ENCODE measurements around the gene TCF15. TPM values are rescaled to one million over a fixed set of nuclear protein-coding genes. Genes with fewer than 3 reads are reported as not detected.

TCF15 gene
- total and polyA plus RNA-seq, 2 of the 13 experiments (the other 11 are each of a cell fraction or from before 2014, with no cell fraction given): not detected

- TF ChIP-seq ZFYVE20 (CRISPR knock-in tag; IDR thresholded peaks at IDR 0.05; ENCODE audit: borderline replicate concordance, low read depth) (no peak), WIZ (CRISPR knock-in tag; IDR thresholded peaks at IDR 0.05) (no peak), ZBTB40 (IDR thresholded peaks at IDR 0.05) (no peak), ZBTB40 (CRISPR knock-in tag; IDR thresholded peaks at IDR 0.05) (no peak; the same call in 1 of the 2 replicates), ZFP36L1 (CRISPR knock-in tag; IDR thresholded peaks at IDR 0.05) (no peak), ZNF670 (CRISPR knock-in tag; IDR thresholded peaks at IDR 0.05; ENCODE audit: borderline replicate concordance) (peak; percentile 17; the same call in 1 of the 2 replicates), TOPORS (CRISPR knock-in tag; IDR thresholded peaks at IDR 0.05) (no peak), PAWR (CRISPR knock-in tag; IDR thresholded peaks at IDR 0.05; ENCODE audit: borderline replicate concordance) (no peak), ZNF773 (CRISPR knock-in tag; IDR thresholded peaks at IDR 0.05; ENCODE audit: borderline replicate concordance) (no peak), POLR2AphosphoS5 (IDR thresholded peaks at IDR 0.05; ENCODE audit: low read depth, low read length) (no peak), SYNCRIP (IDR thresholded peaks at IDR 0.05; ENCODE audit: insufficient read depth, low read depth, low read length) (no peak), SOX5 (CRISPR knock-in tag; IDR thresholded peaks at IDR 0.05; ENCODE audit: borderline replicate concordance) (0 out of 2 replicates have a peak, but pooled peaks have one; percentile 7), ZNF883 (CRISPR knock-in tag; IDR thresholded peaks at IDR 0.05; ENCODE audit: not compliant biosample characterization) (peak; percentile 39), SP5 (CRISPR knock-in tag; IDR thresholded peaks at IDR 0.05; ENCODE audit: borderline replicate concordance, low read depth) (no peak), ZNF703 (CRISPR knock-in tag; IDR thresholded peaks at IDR 0.05; ENCODE audit: borderline replicate concordance) (no peak), MED8 (CRISPR knock-in tag; IDR thresholded peaks at IDR 0.05; ENCODE audit: insufficient replicate concordance) (peak; percentile 70), ZNF589 (CRISPR knock-in tag; conservative IDR thresholded peaks at IDR 0.05) (0 out of 2 replicates have a peak, but pooled peaks have one; percentile 51), MBNL3 (CRISPR knock-in tag; conservative IDR thresholded peaks at IDR 0.05) (no peak), SP4 (CRISPR knock-in tag; IDR thresholded peaks at IDR 0.05) (peak; percentile 22; the same call in 1 of the 2 replicates), ZSCAN21 (CRISPR knock-in tag; IDR thresholded peaks at IDR 0.05; ENCODE audit: borderline replicate concordance) (0 out of 2 replicates have a peak, but pooled peaks have one; percentile 19), FOXJ3 (CRISPR knock-in tag; IDR thresholded peaks at IDR 0.05; ENCODE audit: borderline replicate concordance) (no peak)
Measured at GRCh38 chr20:653590-654416, 43.7 kb upstream of the TCF15 start (continued).

Measured in HepG2 (cell line).